Measurements from ENCODE around the gene NAALADL2.

The NAALADL2 gene

DNA sequence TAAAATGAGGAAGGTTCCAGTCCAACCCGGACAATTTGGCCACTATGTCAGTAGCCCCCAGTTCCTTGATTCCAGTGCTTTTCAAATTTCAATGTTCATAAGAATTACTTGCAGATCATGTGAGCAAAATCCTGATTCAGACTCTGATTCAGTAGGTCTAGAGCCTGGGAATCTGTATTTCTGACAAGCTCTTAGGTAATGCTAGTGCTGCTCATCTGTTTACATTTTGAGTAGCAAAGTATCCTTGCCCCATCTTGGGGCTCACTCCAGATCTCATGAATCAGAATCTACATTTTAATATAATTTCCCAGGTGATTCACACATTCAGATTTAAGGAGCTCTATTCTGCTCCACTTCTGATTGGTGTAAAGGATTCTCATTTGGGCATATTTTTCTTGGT, 142.0 kb downstream of the NAALADL2 start:
- DNase-seq: no peak

DNA sequence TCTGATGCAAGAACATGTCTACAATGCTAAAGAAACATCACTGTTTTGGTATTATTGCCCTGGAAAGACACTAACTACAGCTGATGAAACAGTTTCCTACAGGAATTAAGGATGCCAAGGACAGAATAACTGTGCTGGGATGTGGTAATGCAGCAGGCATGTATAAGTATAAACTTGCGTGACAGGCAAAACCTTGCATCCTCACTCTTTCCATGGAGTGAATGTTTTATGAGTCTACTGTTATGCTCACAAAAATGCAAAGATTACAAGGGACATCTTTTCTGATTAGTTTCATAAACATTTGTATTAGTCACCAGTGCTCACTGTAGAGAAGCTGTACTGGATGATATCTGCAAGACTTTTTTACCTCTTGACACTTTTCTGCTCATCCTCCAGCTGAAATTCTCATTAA, 143.6 kb downstream of the NAALADL2 start:
- no peak for DNase-seq

DNA sequence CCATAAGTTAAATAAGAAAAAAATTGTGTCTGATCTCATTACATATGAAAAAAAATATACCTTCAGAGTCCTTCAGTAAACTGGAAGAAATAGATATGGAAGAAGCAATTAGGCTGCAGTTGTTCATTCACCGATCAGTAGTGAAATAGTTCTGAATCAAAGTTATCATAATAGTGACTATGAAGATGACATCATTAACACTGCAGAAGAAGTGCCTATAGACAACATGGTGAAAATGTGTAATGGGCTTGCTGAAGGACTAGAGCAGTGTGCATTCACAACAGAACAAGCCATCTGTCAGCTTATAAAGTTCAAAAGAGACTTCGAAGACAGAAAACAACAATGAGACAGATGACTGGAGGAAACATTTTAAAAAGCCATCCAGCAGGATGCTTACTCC, 144.5 kb downstream of the NAALADL2 start:
- DNase-seq: no peak

DNA sequence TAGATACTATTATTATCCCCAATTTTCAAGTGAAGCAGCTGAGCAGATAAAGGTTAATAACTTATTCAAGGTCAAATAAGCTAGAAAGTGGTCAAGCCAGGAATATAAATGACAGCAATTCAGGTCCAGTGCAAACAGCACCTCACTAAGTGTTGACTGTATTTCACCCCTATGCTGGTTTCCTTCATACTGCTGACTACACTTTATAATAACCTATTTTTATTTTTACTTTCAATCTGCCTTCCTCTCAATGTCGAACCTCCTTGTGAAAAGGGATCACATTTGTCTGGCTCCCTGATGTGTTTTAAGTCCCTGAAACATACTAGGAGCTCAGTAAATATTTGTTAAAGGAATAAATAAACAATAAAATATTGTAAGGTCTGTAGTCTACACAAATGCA, 146.1 kb downstream of the NAALADL2 start:
- peak; percentile 32 for DNase-seq

DNA sequence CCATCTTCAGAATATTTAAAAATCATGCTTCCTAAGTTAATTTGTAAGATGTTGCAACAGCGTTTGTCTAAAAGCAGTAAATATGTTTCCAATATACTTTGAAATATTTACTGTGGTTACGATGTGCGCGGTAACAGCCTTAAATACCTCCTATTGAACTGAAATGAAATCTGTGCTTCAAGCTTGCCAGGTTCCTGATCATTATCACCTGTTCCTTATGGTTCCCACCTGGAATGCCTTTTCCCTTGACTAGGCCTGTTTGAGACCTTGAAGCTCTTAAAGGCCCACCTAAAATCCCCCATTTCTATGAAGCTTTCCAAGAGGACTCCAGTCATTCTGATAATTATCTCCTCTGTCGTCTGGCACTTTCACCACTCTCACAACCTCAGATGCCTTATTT, 146.7 kb downstream of the NAALADL2 start:
- DNase-seq: peak; percentile 56

DNA sequence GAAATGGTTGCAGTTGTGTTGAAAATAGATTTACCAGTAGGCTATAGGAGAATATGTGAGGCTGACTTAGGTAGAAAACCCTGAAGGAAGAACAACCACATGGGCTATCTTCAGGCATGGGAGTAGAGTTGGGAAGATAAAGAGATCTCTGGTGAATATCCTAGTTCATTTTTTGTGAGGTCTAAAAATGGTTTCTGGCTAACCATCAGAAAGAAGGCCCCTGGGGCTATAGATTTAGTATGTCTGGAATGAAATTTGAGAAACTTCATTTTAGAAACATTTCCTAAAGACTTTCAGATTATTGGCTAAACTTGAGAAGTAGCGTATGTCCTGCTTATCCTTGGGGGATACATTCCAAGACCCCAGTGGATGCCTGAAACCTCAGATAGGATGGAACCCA, 148.2 kb downstream of the NAALADL2 start:
- no peak for DNase-seq

DNA sequence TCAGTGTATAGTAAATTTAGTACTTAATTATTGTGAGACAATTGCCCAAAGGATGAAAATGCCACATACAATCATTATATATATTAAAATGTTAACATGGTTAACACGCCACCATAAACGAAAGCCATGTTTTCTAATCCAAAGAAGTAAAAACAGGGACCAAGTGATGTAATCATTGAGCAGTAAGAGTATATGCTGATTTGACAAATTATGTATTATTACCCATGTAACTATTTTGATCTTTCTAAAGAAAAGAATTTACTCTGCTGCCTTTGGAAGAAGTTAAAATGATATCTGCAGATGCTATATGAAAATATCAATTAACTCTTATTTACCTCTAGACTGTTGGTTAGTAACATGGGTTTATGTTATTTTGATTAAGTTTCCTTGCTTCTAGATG, 150.2 kb downstream of the NAALADL2 start:
- DNase-seq: no peak

DNA sequence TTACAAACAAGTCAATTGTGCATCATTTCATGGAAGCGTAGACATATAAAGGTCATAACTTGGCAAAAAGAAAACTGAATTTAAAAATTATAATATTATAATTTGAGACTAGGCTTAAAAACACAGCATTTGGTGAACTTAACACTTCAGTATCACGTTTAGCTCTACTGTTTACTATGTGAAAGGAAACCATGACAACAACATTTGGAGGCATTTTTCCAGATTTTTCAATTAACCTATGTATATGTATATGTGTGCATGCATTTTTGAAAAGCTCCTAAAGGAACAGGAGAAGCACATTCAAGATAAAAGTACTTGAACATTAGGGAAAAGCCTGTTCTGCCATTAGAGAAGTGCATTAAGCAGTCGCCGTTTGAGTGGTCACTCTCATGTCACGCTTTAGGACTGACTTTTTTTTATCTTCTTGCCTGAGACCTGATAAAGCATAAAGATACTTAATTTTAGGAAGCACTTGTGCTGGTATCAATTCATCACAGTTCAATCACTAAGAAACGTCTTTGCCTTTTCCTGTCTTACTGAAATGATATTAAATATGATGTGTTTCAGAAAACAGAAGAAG, 156.0 kb downstream of the NAALADL2 start:
- DNase-seq: no peak

DNA sequence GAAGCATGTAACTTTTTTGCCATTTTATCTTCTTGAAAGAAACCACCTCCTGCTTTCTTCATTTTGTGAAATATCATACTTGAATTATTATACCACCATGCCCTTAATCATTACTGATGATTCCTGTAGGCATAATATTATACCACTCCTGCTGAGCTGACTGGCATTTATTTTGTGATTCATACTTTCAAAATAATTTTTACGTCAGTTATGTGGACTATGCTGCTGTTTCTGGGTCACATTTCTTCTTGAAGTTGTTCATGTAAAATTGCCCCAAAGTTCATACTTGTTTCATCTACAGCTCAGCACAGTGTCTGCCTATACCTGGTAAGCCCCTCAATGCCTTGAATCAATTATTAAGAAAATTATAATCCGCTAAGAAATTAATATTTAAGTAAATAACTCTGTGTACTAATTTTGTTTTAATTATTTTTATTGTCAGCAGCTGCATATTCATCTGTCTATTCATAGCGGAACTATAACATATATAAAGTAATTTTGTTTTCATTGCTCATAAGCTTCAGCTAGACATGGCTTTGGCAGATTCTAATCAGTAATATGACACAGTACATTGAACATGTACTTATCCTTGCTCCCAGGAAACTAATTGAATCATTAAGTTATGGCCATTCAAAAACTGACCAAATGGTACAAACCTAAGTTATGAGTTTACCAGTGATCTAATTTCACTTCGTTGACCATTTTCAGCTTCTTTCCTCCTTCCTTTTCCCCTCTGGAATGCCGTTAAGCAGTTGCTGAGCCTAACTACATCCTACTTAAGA, 160.0 kb downstream of the NAALADL2 start:
- DNase-seq: no peak

DNA sequence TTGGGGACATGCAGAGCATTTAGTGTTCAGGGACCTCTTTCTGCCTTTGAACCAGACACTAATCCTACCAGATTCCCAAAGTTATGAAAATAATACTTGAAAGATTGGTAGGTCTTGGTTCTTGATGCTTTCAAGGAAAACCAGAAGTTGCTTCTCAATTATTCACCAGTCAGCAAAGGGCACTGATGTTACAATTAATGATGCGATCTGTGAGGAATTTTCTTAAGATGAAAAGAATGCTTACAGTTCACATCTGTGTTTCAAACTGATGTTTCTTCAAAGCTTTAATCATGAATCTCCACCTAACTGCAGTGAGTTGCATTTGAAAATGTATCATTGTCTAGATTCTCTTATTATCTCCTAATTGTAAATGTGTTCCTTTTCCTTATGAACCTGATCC, 161.0 kb downstream of the NAALADL2 start:
- DNase-seq: no peak

DNA sequence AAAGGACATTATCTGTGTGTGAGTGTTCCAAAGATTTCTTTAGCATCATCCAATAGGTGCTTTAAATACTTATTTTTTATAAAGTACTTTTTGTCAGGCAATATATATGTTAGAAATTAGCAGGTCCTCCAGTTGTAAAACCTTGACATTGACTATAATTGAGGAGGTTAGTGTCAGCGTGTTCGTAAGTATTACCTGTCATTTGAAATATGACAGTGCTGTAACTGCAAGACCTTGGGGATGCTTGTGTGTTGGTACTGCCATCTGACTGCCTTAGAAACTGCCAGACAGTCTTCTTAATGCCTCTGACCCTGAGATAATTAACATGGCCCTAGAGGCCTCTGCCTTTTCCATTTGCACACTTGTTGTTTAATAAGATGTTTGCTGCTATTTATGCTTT, 170.7 kb downstream of the NAALADL2 start:
- no peak for DNase-seq

DNA sequence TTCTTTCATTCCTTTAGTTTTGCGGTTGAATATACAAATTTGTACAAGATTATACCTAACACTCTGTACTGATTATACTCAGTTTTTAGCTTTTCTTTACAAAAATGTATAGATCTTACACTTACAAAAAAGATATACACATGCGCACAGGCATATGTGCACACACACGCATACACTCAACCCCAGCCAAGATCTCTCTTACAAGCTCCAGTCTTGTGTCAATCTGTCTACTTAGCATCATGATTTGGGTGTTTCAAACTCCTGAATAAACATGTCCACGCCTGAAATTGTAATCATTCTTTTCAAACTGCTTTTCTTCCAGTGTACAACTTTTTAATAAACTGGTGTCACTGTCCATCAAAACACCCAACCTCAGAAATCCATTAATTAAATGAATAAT, 180.7 kb downstream of the NAALADL2 start:
- DNase-seq: no peak

DNA sequence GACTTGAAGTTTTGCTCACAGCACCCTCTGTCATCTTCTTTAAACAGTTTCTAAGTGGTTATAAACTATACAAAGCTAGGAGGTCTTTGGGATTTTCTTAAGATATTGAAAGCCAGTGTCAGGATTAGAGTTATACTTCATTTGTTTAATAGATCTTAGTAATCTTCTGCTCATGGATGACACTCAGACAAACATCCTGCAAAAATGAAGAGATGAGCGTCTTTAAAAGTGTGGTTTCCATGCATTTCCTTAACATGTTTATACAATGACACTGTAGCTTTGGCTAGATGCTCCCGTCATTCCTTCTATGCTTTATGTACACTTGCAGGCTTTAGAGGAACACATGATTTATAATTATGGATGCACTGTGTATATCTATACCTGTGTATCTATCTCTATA, 182.2 kb downstream of the NAALADL2 start:
- no peak for DNase-seq

DNA sequence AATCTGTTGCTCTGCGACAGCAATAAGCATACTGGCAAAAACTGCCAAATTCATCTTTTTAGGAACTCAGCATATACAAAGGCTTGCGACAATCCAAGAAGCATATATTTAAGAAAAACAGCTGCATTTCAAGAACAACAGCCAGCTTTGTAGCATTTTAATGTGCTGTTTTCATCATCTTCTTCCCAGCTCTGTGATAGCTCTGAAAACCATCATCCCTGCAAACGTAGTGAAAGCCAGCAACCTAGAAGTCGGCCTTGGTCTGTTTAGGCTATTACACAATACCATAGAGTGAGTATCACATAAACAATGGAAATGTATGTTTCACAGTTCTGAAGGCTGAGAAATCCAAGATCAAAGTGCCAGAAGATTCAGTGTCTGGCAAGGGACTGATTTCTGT, 187.5 kb downstream of the NAALADL2 start:
- no peak for DNase-seq

DNA sequence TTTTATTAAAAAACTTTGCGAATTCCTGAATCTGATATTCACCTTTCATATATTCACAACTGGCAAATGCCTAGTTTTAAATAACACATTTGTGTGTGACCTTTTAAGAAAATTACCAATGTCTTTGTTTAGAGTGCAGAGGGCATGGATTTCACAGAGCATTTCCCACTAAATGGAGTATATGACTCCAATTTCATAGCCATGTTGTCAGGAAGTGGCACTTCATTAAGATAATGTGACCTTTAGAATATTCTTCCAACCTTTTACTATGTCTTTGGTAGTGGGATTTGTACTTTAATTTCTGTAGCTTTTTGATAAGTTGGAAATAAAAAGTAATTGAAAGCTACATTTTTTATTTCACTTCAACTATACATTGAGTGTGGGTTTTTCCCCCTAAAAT, 188.7 kb downstream of the NAALADL2 start:
- DNase-seq: no peak

DNA sequence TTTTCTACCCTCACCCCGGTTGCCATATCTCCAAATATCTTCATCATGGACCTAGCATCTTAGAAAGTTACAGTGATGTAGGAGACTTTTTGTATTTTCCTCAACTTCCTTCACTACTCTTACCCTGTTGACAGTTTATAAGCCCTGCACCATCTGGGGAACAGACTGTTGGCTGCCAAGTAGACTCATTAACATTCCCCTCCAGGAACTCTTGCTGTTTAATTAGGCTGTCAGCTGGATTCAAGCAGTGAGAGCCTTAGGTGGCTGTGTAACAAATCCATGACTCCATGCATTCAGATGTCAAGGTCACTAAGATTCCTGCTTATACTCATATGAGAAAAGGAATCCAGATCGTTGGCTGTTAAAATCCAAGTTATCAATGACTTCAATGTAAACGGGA, 198.3 kb downstream of the NAALADL2 start:
- no peak for DNase-seq

DNA sequence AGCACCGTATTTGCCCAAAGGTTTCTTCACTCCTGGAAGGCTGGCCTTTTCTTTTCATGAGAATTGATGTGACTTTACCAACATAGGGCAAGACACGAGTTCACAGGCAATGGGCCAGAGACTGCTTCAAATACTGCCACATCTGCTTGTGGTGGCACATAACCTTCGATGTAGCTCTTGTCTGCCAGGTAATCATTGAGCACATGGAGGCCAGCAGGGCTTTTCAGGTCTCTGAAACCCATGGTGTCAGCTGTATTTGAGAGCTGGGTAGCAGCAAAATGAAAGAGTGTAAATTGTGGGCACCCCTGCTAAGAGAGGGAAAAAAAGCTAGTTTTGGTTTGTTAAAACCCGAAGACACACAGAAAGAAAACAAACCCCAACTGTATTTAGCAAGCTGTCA, 200.7 kb downstream of the NAALADL2 start:
- DNase-seq: no peak

DNA sequence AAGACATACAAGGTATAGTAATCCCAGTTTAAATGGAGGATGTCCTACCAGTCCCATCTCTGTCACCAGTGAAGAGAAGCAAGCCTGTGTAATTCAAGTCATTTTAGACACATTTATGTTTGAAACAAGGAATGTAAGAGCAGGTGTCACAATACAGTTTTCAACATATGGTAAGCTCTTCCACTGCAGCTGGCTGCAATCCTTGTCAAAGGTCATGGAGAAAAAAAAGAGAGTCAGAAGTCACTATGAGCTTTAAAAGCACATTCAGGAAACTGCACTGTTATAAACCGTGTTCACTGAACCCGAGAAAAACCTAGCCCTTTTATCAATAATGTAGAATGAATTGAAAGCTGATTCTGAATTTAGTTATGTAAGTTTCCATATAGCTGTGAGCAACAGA, 206.4 kb downstream of the NAALADL2 start:
- DNase-seq: no peak

DNA sequence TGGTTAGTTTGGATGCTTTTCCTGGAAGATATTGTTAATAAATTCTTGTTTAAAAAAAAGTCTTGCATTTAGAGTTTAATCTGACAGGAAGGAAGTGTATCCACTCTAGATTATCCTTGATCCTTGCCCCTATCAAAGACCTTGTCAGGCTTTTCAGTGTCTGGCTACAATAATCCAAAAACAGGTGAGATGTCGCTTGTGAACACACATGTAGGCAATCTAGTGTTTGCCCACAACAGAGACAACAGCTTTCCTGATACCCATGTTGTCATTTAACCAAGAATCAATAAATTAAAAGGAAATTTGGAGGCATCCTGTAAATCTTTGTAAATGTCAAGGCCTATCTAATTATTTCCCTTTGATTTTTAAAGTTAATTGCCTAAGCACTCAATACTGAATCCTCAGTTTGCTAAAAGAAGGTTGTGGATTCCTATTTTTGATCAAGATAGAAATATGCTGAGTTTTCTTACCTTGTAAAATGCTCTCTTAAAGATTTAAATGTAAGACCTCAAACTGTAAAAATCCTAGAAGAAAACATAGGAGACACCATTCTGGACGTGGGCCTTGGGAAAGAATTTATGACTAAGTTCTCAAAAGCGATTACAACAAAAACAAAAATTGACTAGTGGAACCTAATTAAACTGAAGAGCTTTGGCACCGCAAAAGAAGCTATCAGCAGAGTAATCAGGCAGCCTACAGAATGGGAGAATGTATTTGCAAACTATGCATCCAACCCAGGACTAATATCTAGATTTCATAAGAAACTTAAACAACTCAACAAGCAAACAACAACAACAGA, 207.7 kb downstream of the NAALADL2 start:
- no peak for DNase-seq

DNA sequence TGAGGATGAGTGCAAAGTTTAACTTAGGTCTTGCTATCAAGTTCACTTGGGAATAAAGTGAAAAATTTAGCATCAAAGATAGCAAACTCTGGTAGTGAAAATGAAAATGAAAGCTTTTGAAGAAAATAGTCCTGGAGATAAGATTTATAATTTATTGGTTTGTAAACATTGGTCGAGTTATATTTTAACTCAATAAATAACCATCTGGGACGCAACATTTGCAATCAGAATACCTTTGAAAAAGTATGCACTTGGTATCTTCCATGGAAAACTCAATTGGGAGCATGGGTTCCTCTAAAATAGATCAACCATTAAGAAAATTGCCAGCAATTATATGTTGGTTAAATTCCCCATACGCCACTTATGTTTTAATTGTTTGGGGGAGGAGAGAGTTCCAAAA, 209.5 kb downstream of the NAALADL2 start:
- DNase-seq: no peak

DNA sequence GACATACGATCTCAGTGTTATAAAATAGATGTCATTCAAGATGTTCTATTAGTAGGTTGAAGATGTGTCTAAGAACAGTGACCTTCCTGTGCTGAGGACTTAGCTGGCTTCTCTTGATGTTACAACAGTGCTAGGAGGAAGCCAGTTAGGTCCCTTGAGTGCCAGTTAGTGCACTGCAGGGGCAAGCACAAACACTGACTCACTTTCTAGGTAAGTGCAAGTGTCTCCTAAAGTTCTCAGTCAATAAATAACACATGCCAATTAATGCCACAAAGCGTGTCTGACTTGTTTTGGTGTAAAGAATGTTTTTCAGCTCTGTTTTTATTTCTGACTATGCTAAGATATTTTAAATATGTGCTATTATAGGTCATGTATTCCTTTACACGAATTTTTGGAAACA, 211.8 kb downstream of the NAALADL2 start:
- no peak for DNase-seq

DNA sequence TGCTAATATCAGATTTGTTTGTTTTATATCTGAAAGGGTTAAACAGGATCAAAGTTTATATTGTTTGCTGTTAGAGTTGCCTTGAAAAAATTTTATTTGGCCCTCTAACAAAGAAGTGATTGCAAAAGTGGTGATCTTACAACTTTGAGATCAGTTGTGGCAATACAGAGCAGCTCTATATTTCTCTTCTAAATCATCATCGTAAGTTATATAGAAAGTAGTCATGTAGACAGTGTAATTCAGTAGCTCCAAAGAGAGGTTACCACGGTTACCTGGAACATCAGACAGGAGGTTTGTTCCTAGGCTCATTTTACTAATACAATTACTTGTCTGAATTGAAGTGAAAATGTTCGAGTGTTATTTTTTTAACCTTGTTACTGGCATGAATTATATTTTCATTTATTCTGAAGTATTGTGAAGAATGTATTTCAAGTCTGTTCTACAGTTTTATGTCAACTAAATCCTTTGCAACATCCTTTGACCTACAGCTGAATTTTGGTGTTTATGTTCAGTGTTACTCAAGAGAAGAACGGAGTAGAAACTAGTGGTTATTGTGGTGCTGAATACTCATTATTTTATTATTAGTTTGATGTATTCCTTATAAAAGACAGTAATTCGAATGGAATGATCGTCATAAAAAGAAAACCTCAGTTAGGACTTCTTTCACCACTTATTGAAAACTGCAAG, 214.2 kb downstream of the NAALADL2 start:
- DNase-seq: peak; percentile 25

DNA sequence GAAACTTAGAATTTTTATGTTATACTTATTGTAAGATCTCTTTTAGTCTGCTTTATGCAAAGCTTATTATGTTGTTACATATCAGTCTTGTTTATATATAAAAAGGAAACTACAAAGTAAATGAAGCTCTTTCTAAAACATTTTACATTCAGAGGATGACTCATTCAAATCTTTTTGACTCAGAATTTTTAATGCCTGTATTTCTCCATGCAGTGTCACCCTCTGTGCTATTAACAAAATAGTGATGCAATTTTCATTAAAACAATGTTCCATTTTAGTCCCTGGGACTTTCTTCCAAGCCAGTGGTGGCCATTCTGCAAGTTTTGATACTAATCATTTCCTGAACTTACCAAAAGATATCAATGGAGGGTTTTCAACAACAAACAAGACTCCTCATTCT, 216.1 kb downstream of the NAALADL2 start:
- no peak for DNase-seq

DNA sequence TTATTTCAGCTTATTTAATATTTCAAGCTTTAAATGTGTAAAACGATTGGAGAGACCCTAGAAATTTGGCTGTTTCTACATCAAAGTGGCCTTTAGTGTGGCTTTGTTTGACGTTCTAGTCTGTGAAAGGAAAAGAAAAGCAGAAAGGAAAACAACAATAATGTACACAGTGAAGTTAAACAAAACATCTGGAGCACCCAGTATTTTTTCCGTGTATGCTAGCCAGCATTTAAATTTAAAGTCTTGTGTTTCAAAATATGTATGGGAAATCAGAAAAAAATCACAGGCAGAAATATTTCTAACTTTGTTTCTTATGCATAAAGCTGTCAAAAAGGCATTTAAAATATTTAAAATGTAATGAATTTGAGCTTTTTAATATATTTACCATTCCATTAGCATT, 218.1 kb downstream of the NAALADL2 start:
- peak; percentile 84 for DNase-seq

Measured in NCI-H146 (cell line).